Activated B cell treated with CpG ODN at 0.5 μM for 24 hours (primary cell): ENCODE data around the gene CTRB1. TPM values are rescaled to one million over a fixed set of nuclear protein-coding genes. Genes with fewer than 3 reads are reported as not detected.

ENCODE experiments used
- ATAC-seq: fragments of 200-7000 bp; cut with Tn5 transposase; one replicate; pipeline ENCODE4 v1.10.0; 2021; ENCODE audit warnings: low read depth, mild to moderate bottlenecking, moderate library complexity
- CTCF ChIA-PET: fragments of 350-600 bp; sonication (Branson Sonifier 250); formaldehyde crosslinking; loops from one replicate; lab custom pipeline; 2021; ENCODE audit warnings: antibody characterized with exemption; lab: Charles Lee
- POLR2A ChIA-PET: fragments of 350-600 bp; sonication (Branson Sonifier 250); formaldehyde crosslinking; loops from one replicate; lab custom pipeline; 2021; ENCODE audit warnings: antibody characterized with exemption; lab: Charles Lee
- DNase-seq: peaks from one replicate; pipeline ENCODE4 v3.0.0; 2022
- H3K27ac Mint-ChIP-seq: one replicate; pipeline ENCODE4 v1.8.0; 2020; ENCODE audit warnings: mixed read lengths
- H3K27me3 Mint-ChIP-seq: one replicate; pipeline ENCODE4 v1.8.0; 2021; ENCODE audit warnings: mixed read lengths
- H3K36me3 Mint-ChIP-seq: one replicate; pipeline ENCODE4 v1.8.0; 2021; ENCODE audit warnings: low read depth, mixed read lengths
- H3K4me1 Mint-ChIP-seq: one replicate; pipeline ENCODE4 v1.8.0; 2021; ENCODE audit warnings: mixed read lengths
- H3K4me3 Mint-ChIP-seq: one replicate; pipeline ENCODE4 v1.8.0; 2020; ENCODE audit warnings: mild to moderate bottlenecking, mixed read lengths
- H3K9me3 Mint-ChIP-seq: one replicate; pipeline ENCODE4 v1.8.0; 2020; ENCODE audit warnings: mixed read lengths
- CTCF ChIP-seq: fragments of 200-600 bp; IDR thresholded peaks from one replicate; pipeline ENCODE4 v1.8.0; 2022; ENCODE audit warnings: antibody characterized with exemption, mild to moderate bottlenecking
- intact Hi-C: fragments of 100-400 bp; cut with micrococcal nuclease; formaldehyde crosslinking; loops from one replicate; pipeline ENCODE4 v1.15.1; 2024
- total RNA-seq: library from RNA; stranded (reverse); gene quantifications from 2 replicates; pipeline ENCODE4 v1.2.3, GENCODE V29; 2022

CTRB1 gene
- total RNA-seq, 1 donor from 2014 or later, result not detected

DNA sequence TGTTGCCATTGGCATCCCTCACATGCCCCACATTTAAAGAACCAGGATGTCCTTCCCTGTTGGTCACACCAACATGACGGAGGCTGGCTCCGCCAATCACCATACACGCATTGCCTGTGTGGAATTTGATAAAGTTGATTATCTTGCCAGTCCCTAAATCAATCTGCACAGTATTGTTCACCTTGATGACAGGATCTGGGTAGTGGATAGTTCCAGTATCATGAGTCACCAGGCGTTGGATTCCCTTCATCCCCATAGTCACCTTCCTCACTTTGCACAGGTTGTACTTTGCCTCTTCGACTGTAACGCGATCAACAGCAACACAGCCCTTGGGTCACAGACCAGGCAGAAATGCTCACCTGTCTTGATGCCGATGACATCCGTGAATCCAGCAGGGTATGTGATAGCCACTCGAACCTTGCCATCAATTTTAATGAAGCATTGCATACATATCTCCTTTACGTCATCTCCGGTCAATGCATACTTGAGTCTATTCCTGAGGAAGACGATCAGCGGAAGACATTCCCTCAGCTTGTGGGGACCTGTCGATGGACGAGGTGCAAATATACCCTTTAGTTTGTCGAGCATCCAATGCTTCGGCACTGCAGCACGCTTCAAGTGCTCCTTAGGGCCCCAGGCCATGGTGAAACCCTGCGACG is 26.1 kb upstream of the CTRB1 start:
- H3K4me3 Mint-ChIP-seq, result no peak overlapping the region
- H3K27ac Mint-ChIP-seq, result no peak overlapping the region
- H3K36me3 Mint-ChIP-seq, result no peaks in the 10 kb centered on the region
- intact Hi-C loops, result no loop called here
- DNase-seq (no peak), ATAC-seq (no peak)
- H3K27me3 Mint-ChIP-seq, result peaks cover 32% of the 10 kb centered on the region
- ChIA-PET POLR2A (interaction anchor here (0.7 kb wide), 1 partner anchor 428 kb away, joined by 5 read pairs; no protein-coding TSS in a partner anchor), CTCF (no interaction called here)
- TF ChIP-seq CTCF, result no peak
- no peaks in the 10 kb centered on the region for H3K9me3 Mint-ChIP-seq
- H3K4me1 Mint-ChIP-seq, result no peaks in the 10 kb centered on the region

GRCh38 chr16:75193265-75193650 is 25.5 kb upstream of the CTRB1 start:
- Mint-ChIP-seq H3K4me3 (no peak overlapping the region), H3K9me3 (no peaks in the 10 kb centered on the region), H3K27me3 (peaks cover 36% of the 10 kb centered on the region), H3K36me3 (no peaks in the 10 kb centered on the region), H3K4me1 (no peaks in the 10 kb centered on the region), H3K27ac (no peak overlapping the region)
- no peak for TF ChIP-seq CTCF
- CTCF ChIA-PET, result no interaction called here
- DNase-seq (no peak), ATAC-seq (no peak)
- intact Hi-C loops, result no loop called here
- POLR2A ChIA-PET, result no interaction called here

GRCh38 chr16:75193730-75194444 is 24.9 kb upstream of the CTRB1 start:
- no peak overlapping the region for H3K4me3 Mint-ChIP-seq
- H3K36me3 Mint-ChIP-seq, result no peaks in the 10 kb centered on the region
- no peak overlapping the region for H3K27ac Mint-ChIP-seq
- peaks cover 39% of the 10 kb centered on the region for H3K27me3 Mint-ChIP-seq
- DNase-seq (no peak), ATAC-seq (no peak)
- CTCF ChIA-PET, result no interaction called here
- POLR2A ChIA-PET, result no interaction called here
- H3K4me1 Mint-ChIP-seq, result no peaks in the 10 kb centered on the region
- no peak for TF ChIP-seq CTCF
- intact Hi-C loops, result no loop called here
- H3K9me3 Mint-ChIP-seq, result no peaks in the 10 kb centered on the region

DNA sequence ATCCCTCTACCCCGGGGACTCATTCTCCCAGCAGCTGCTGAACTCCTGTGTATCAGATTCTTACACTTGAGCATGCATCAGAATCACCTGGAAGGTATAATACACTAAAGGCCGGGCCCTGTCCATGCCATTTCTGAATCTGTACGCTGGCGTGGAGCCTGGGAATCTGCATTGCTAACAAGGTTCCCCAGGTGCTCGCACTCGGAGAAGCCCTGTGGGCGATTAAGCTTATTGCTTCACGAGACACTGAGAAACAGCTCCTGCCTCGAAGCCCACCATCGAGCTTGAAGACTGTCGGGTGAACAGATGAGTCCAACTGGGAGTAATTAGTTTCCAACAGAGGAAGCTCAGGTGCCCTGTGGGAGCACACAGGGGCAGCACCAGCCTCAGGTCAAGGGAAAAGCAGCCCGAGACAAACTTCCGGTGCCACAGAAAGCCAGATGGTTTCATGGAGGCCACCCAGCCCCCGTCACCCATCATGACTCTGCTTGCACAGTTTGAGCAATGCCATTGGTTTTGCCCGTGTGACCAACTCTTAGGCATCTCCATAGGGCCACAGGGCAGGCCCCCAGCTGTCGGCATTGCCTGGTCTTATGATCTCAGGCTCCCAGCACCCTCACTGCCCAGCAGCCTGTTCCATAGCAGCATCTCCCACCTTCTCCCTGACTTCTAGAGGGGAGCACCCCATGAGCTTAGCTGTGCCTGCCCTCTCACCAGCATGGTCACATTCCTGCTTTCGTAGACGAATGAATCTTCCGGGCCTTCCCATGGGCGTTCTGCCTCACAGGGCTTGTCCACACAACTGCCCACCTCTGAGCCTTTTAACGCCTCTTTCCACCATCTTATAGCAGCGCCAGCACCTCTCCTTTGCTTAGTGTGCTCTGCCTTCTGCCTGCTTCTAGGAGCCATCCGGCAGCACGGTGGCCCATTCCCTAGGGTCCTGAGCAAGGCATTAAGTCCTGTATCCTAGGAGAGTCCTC is 22.7 kb upstream of the CTRB1 start:
- no peak for TF ChIP-seq CTCF
- intact Hi-C loops, result loop anchor here (5.0 kb wide), 1 partner anchor 36 kb away; no protein-coding TSS in a partner anchor
- Mint-ChIP-seq H3K4me1 (peaks cover 7% of the 10 kb centered on the region), H3K9me3 (no peaks in the 10 kb centered on the region), H3K27me3 (peaks cover 37% of the 10 kb centered on the region), H3K27ac (no peak overlapping the region), H3K36me3 (no peaks in the 10 kb centered on the region), H3K4me3 (no peak overlapping the region)
- DNase-seq, result no peak
- ChIA-PET POLR2A (no interaction called here), CTCF (interaction anchor here (1.0 to 6.3 kb wide), 4 partner anchors 38 to 207 kb away, joined by 3 to 54 read pairs (median 18); no protein-coding TSS in a partner anchor)
- ATAC-seq, result no peak
